Endodermal cell (in vitro differentiated cells): ENCODE results near the gene LGI4. TPM values are rescaled to one million over a fixed set of nuclear protein-coding genes. Genes with fewer than 3 reads are reported as not detected.

Source experiments
- DNase-seq: peaks from one replicate; pipeline ENCODE4 v3.0.0-alpha.2; 2017
- H3K27ac ChIP-seq: 2 replicates; pipeline ENCODE4 v1.5.1; 2013; ENCODE audit warnings: mild to moderate bottlenecking, low read depth, low read length, moderate library complexity
- H3K27me3 ChIP-seq: 2 replicates; pipeline ENCODE4 v1.6.1; 2013; ENCODE audit warnings: mild to moderate bottlenecking, low read length, moderate library complexity; ENCODE audit not compliant: insufficient read depth, control insufficient read depth, poor library complexity, severe bottlenecking
- H3K36me3 ChIP-seq: 2 replicates; pipeline ENCODE4 v1.7.0; 2013; ENCODE audit warnings: mild to moderate bottlenecking, low read length, moderate library complexity; ENCODE audit not compliant: control insufficient read depth, insufficient read depth
- H3K4me1 ChIP-seq: one replicate; pipeline ENCODE4 v1.7.0; 2013; ENCODE audit warnings: low read length; ENCODE audit not compliant: control insufficient read depth, insufficient read depth
- H3K4me3 ChIP-seq: 2 replicates; pipeline ENCODE4 v1.5.1; 2013; ENCODE audit warnings: mild to moderate bottlenecking, low read length, moderate library complexity
- H3K9ac ChIP-seq: 2 replicates; pipeline ENCODE4 v1.6.1; 2013; ENCODE audit warnings: mild to moderate bottlenecking, low read length, moderate library complexity; ENCODE audit not compliant: poor library complexity, severe bottlenecking; ENCODE audit errors: extremely low read depth
- H3K9me3 ChIP-seq: 2 replicates; pipeline ENCODE4 v1.6.1; 2013; ENCODE audit warnings: mild to moderate bottlenecking, low read length, moderate library complexity; ENCODE audit not compliant: control insufficient read depth
- H3K27ac Mint-ChIP-seq: 2 replicates; pipeline ENCODE4 v1.8.0; 2020; ENCODE audit warnings: mixed read lengths
- H3K27me3 Mint-ChIP-seq: 2 replicates; pipeline ENCODE4 v1.8.0; 2021; ENCODE audit warnings: mild to moderate bottlenecking, mixed read lengths; ENCODE audit not compliant: insufficient read depth
- H3K36me3 Mint-ChIP-seq: 2 replicates; pipeline ENCODE4 v1.8.0; 2020; ENCODE audit warnings: low read depth, mixed read lengths
- H3K4me1 Mint-ChIP-seq: 2 replicates; pipeline ENCODE4 v1.8.0; 2020; ENCODE audit warnings: mixed read lengths
- H3K4me3 Mint-ChIP-seq: 2 replicates; pipeline ENCODE4 v1.8.0; 2020; ENCODE audit warnings: mild to moderate bottlenecking, moderate library complexity, mixed read lengths
- H3K9me3 Mint-ChIP-seq: 2 replicates; pipeline ENCODE4 v1.8.0; 2020; ENCODE audit warnings: mild to moderate bottlenecking, mixed read lengths
- WGBS, 2 experiments: methylation state at CpG; one replicate each; pipeline versions ENCODE4 v1.1.5 to v1.1.7; 2013; ENCODE audit warnings: missing lambda C conversion rate in 2 of 2, mixed read lengths in 1 of 2; ENCODE audit not compliant: insufficient coverage in 1 of 2, insufficient read length in 1 of 2; 5-methylcytosine and 5-hydroxymethylcytosine counted together
- total RNA-seq, 2 donors: library from RNA; stranded (reverse); fragmentation: NEBNext Ultra II Directional in 1 of 2; extraction: Animal tissue kit (Norgen Biotek cat#: 25700) in 1 of 2; gene quantifications; 2 replicates in 1 of 2; 3 replicates in 1 of 2; pipeline ENCODE4 v1.2.1, GENCODE V29; 2021
- TF ChIP-seq, protein P1 (sequence below): fragments of 200-600 bp; sonication (generic); conservative IDR thresholded peaks from 2 replicates; pipeline ENCODE4 v1.5.0; 2021; ENCODE audit warnings: antibody characterized with exemption, mild to moderate bottlenecking

Gene LGI4
- total RNA-seq, 2 donors from 2014 or later, result 0.27 to 0.37 TPM

DNA sequence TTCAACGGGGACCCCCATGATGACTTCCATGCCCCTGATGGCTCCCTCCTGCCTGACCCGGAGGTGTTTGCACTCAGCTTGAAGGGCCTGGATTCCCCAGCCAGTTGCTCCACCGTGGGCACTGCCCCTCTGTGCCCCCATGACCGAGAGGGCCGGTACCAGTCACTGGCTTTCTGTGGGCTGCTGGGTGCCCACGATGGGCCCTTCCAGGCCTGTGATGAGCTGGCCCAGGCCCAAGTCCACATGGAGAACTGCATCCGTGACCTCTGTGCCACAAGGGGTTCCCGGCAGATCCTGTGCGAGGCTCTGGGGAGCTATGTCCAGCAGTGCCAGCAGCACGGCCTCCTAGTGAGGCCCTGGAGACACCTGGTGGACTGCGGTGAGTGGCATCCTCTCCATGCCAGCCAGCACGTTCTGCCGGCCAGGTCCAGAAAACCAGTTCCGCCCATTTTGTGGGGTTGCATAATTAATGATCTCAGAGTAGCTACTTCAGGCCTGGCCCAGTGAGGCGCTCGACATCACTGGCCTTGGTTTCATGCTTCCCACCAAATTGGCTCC lies 54.2 kb downstream of the LGI4 start:
- no peaks in the 10 kb centered on the region for H3K9me3 ChIP-seq
- 92 to 98% methylated on average over 6 to 16 of the region's 16 CpGs for WGBS, 2 experiments
- Mint-ChIP-seq H3K36me3 (no peaks in the 10 kb centered on the region), H3K4me1 (no peaks in the 10 kb centered on the region), H3K27me3 (no peaks in the 10 kb centered on the region), H3K9me3 (peaks cover 2% of the 10 kb centered on the region), H3K27ac (no peak overlapping the region), H3K4me3 (no peak overlapping the region)
- no peaks in the 10 kb centered on the region for H3K4me1 ChIP-seq
- TF ChIP-seq, protein P1, sequence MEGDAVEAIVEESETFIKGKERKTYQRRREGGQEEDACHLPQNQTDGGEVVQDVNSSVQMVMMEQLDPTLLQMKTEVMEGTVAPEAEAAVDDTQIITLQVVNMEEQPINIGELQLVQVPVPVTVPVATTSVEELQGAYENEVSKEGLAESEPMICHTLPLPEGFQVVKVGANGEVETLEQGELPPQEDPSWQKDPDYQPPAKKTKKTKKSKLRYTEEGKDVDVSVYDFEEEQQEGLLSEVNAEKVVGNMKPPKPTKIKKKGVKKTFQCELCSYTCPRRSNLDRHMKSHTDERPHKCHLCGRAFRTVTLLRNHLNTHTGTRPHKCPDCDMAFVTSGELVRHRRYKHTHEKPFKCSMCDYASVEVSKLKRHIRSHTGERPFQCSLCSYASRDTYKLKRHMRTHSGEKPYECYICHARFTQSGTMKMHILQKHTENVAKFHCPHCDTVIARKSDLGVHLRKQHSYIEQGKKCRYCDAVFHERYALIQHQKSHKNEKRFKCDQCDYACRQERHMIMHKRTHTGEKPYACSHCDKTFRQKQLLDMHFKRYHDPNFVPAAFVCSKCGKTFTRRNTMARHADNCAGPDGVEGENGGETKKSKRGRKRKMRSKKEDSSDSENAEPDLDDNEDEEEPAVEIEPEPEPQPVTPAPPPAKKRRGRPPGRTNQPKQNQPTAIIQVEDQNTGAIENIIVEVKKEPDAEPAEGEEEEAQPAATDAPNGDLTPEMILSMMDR, result no peak
- no peaks in the 10 kb centered on the region for H3K27me3 ChIP-seq
- no peak for DNase-seq
- no peak overlapping the region for H3K9ac ChIP-seq
- no peaks in the 10 kb centered on the region for H3K36me3 ChIP-seq
- no peak overlapping the region for H3K27ac ChIP-seq
- H3K4me3 ChIP-seq, result no peak overlapping the region

GRCh38 chr19:35079826-35080225 lies 55.0 kb downstream of the LGI4 start:
- Histone ChIP-seq H3K9me3 (no peaks in the 10 kb centered on the region), H3K27ac (no peak overlapping the region), H3K27me3 (no peaks in the 10 kb centered on the region), H3K4me3 (no peak overlapping the region), H3K9ac (no peak overlapping the region), H3K4me1 (no peaks in the 10 kb centered on the region), H3K36me3 (no peaks in the 10 kb centered on the region)
- no peak overlapping the region for H3K27ac Mint-ChIP-seq
- TF ChIP-seq, protein P1, result no peak
- no peaks in the 10 kb centered on the region for H3K27me3 Mint-ChIP-seq
- no peak overlapping the region for H3K4me3 Mint-ChIP-seq
- no peak for DNase-seq
- WGBS, 2 experiments, result 90 to 98% methylated on average over 8 to 14 of the region's 14 CpGs
- no peaks in the 10 kb centered on the region for H3K4me1 Mint-ChIP-seq
- H3K9me3 Mint-ChIP-seq, result peaks cover 2% of the 10 kb centered on the region
- H3K36me3 Mint-ChIP-seq, result no peaks in the 10 kb centered on the region

- no peaks in the 10 kb centered on the region for H3K4me1 ChIP-seq
- no peaks in the 10 kb centered on the region for H3K9me3 ChIP-seq
- Mint-ChIP-seq H3K4me3 (no peak overlapping the region), H3K4me1 (no peaks in the 10 kb centered on the region), H3K36me3 (no peaks in the 10 kb centered on the region), H3K9me3 (peaks cover 2% of the 10 kb centered on the region), H3K27ac (no peak overlapping the region), H3K27me3 (no peaks in the 10 kb centered on the region)
- no peaks in the 10 kb centered on the region for H3K36me3 ChIP-seq
- no peak overlapping the region for H3K9ac ChIP-seq
- WGBS, 2 experiments, result 93 to 96% methylated on average over 10 to 17 of the region's 17 CpGs
- TF ChIP-seq, protein P1, result no peak
- H3K27ac ChIP-seq, result no peak overlapping the region
- H3K27me3 ChIP-seq, result no peaks in the 10 kb centered on the region
- H3K4me3 ChIP-seq, result no peak overlapping the region
- DNase-seq, result peak; percentile 53
Observed at GRCh38 chr19:35077411-35078223, 57.2 kb downstream of the LGI4 start.
